ENCODE results near the gene ABHD11.
"Not testable (repeated sequence)": the region's sequence is repeated elsewhere in the genome, so short reads cannot be mapped to it uniquely, and the experiment has no call there.

Gene ABHD11

GRCh38 chr7:73738612-73739386 is at the start of gene ABHD11:
ABHD11 (minus strand) TSS chr7:73738802; CDS start chr7:73738770, 32 bp downstream.
- peak; percentile 95 for DNase-seq (ENCODE audit: low read depth)

DNA sequence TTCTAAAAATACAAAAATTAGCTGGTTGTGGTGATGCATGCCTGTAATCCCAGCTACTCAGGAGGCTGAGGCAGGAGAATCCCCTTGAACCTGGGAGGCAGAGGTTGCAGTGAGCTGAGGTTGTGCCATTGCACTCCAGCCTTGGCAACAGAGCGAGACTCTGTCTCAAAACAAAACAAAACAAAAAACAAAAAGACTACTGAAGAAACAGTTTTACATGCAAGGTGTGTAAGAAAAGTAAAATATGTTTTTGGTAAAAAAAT is 49.1 kb upstream of the ABHD11 start:
- not testable (repeated sequence) for DNase-seq (ENCODE audit: low read depth)

DNA sequence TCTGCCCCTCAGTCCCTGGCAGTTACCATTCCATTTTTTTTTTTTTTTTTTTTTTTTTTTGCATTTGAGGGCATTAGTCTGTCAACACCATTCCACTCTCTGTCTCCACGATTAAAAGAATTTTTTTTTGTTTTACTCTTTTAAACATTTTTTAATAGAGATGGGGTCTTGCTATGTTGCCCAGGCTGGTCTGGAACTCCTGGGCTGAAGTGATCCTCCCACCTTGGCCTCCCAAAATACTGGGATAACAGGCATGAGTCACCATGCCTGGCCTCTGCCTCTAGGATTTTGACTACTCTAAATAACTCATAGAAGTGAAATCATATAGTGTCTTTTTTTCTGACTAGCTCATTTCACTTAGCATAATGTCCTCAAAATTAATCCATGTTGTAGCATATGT is 48.0 kb upstream of the ABHD11 start:
- DNase-seq (ENCODE audit: low read depth), result no peak

DNA sequence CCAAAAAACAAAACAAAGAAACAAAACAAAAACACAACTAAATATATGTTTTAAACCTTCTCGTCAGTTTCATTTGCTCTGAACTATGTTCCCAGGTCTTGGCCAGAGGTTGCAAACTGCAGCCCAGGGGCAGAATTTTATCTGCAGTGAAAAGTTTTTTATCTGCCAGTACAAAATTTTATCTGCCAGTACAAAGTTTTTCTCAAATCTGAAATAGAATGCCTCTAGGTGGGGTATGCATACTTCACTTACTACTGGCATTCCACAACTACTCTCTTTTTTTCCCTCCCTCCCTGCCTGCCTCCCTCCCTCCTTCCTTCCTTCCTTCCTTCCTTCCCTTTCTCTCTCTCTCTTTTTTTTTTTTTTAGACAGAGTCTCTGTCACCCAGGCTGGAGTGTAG is 40.9 kb upstream of the ABHD11 start:
- no peak for DNase-seq (ENCODE audit: low read depth)

DNA sequence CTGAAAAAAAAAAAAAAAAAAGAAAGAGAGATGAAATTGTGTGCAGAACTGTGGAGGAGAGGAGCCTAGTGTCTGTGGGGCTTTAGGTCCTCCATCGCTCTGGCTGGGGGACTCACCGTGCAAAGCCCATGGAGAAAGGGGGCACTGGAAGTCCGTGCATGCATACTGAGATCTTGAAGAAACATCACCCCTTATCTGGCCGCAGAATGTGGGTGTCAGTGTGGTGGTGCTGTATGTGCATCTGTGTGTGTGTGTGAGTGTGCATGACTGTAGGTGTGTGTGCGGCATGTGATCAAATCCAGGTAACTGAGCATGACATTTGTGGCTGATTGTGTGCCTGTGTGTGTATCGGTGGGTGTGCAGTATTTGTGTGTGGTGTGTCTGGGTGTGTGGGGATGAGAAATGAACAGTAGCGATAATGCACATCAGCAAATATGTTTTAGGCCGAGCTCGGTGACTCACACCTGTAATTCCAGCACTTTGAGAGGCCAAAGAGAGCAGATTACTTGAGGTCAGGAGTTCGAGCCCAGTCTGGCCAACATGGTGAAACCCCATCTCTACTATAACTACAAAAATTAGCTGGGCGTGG is 40.3 kb upstream of the ABHD11 start:
- no peak for DNase-seq (ENCODE audit: low read depth)

GRCh38 chr7:73774923-73775322 is 36.3 kb upstream of the ABHD11 start:
- peak; percentile 14 for DNase-seq (ENCODE audit: low read depth)

GRCh38 chr7:73773700-73774517 is 35.3 kb upstream of the ABHD11 start:
- DNase-seq (ENCODE audit: low read depth), result no peak

DNA sequence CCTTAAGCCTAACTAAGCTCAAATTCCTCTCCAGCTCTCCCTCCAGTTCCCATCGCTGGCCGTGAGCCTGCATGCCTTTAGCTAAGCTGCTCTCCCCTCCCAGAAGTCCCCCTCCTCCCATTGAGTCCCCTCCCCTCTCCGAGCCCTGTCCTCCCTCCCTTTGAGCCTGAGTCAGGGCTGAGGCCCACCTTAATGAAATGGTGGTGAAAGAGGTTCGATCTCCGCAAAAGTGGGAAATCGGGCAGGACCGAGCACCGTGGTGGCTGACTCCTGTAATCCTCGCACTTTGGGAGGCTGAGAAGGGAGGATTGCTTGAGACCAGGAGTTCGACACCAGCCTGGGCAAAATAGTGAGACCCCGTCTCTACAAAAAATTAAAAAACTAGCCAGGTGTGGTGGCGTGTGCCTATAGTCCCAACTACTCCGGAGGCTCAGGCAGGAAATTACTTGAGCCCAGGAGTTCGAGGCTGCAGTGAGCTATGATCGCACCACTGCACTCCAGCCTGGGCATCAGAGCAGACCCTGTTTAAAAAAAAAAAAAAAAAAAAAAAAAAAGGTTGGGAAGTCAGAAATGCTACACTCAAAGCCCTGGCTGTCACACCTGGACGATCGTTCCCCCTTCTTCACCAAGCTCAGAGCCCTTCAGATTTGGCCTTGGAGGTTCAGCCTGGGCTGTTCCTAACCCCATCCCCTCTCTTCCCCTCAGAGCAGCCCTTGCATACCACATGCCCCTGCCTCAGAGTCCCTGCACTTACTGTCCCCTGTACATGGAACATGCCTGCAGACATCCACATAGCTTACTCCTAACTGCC is 32.5 kb upstream of the ABHD11 start:
- DNase-seq (ENCODE audit: low read depth), result no peak

- no peak for DNase-seq (ENCODE audit: low read depth)
Observed at GRCh38 chr7:73770002-73770859, 31.6 kb upstream of the ABHD11 start, which contains the start of gene CLDN3. CLDN3 (minus strand) TSS chr7:73770270; CDS start chr7:73770049, 221 bp downstream.

DNA sequence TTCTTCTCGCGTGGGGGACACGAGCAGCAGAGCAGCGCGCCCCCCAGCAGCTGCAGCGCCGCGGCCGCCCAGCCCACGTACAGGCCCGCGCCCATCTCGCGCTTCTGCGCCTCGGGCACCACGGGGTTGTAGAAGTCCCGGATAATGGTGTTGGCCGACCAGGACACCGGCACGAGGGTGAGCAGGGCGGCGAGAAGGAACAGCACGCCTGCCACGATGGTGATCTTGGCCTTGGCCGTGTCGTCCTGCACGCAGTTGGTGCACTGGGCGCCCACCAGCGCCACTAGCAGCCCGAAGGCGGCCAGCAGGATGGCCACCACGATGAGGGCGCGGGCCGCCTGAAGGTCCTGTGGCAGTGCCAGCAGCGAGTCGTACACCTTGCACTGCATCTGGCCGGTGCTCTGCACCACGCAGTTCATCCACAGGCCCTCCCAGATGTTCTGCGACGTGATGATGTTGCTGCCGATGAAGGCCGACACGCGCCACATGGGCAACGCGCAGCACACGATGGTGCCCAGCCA is 30.9 kb upstream of the ABHD11 start:
- DNase-seq (ENCODE audit: low read depth), result no peak

DNA sequence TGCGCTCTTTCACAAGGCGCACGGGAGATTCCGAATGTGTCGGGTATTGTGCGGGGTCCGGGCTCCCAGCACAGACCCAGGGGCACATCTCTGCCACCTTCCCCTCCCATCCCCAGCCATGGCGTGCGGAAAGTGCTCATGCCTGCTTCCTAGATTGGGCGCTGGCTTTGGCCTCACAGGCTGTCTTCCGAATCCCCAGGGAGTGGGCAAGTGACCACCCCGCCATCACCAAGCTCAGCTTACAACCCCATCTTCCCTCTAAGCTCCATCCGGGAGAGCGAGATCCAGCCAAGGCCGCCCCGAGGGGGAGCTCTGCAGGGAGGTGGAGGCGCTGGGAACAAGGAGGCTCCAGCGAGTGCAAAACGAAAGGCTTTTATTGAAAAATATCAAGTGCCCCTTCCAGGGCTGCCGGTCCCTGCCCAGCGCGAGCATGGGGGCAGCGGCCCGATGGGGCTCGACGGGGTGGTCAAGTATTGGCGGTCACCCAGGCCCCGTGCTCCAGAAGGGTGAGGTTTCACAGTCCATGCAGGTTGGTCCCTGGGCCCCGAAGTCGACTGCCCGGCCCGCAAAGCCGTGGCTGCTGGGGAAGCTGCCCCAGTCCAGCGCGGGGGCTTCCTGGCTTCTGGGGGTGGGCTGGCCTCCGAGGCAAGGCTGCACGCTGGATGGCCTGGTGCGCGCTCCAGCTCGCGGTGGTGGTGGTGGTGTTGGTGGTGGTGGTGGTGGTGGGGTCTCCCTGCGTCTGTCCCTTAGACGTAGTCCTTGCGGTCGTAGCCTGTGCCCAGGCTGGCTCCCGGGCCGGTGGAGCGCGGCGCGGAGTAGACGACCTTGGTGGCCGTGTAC is 30.3 kb upstream of the ABHD11 start:
- DNase-seq (ENCODE audit: low read depth), result no peak

- DNase-seq (ENCODE audit: low read depth), result no peak
Observed at GRCh38 chr7:73766556-73767229, 28.1 kb upstream of the ABHD11 start.

DNA sequence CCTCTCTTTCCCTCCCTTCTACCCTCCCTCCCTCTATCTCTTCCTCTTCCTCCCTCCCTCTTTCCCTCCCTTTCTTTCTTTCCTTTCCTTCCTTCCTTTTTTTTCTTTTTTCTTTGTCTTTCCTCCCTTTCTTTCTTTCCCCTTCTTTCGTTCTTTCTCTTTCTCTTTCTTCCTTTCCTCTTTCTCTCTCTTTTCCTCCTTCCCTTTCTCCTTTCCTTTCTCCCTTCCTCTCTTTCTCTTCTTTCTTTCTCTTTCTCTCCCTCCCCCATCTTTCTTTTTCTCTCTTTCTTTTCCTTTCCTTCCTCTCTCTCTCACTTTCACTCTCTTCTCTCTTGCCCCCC is 24.0 kb upstream of the ABHD11 start:
- no peak for DNase-seq (ENCODE audit: low read depth)

DNA sequence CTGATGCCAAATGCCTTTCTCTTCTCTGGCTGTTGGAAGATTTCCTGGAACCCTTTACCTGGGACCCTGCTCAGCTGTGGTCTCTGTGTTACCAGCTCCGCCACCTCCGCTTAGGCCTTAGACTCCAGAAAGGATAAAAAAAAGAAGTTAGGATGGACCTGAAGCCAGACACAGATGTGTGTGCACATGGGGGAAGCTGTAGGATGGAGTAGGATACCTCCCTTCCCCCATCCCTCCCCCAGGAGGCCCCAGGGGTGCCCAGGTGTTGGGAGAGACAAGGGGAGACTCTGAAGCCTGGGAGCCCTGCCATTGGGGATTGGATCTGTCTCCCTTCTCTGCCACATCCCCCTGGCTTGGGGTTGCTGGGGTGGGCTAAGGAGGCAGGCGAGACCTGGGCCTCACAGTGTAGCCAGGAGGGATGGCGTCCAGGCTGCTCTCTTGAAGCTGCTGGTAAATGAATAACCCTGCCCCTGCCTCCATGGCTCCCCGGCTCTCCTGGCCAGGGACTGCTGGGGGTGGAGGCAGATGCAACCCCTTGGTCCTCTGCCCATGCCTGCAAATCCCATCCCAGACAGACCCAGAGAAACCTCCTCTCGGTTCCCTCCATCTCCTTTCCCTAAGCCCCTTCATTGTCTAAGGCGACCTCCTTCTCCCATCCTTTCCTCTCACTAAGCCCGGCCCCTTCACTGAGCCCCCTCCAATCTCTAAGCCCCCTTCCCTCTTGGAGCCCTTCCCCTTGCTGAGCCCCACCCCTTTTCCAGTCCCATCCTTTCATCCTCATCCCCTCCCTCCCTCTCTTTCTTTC is 23.5 kb upstream of the ABHD11 start:
- DNase-seq (ENCODE audit: low read depth), result no peak

DNA sequence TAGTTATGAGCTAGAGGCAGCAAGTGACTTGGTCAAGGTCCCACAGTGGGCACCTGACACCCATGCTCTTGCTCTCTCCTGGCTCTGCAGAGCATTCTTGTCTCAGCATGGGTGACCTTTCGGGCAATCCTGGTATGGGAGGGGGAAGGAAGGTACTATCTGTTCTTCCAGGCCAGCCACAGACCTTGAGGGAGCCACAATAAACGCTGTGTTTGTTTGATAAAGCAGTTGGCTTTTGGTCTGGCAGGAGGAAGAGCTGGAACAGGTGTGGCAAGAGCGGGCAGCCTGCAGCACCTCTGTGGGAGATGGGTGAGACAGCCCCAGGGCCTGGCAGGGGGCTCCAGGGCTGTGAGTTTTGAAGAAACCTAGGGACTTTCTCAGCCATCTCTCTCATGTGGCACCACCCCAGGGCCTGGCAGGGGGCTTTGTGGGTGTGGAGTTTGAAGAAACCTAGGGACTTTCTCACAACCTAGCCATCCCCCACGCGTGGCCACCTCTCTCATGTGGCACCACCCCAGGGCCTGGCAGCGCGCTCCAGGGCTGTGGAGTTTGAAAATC is 20.1 kb upstream of the ABHD11 start:
- no peak for DNase-seq (ENCODE audit: low read depth)

GRCh38 chr7:73749931-73750776 is 11.6 kb upstream of the ABHD11 start:
- no peak for DNase-seq (ENCODE audit: low read depth)

- DNase-seq (ENCODE audit: low read depth), result no peak
Observed at GRCh38 chr7:73746378-73746777, 7.8 kb upstream of the ABHD11 start.
